K562 (cell line): ENCODE results near the gene PYGO2. TPM values are rescaled to one million over a fixed set of nuclear protein-coding genes. Genes with fewer than 3 reads are reported as not detected.
A peak's percentile ranks its signal among the peaks of the same experiment; 100 is the strongest.

ENCODE experiments used
- CREM ChIP-seq: IDR thresholded peaks from 2 replicates; pipeline ENCODE4 v1.6.1; 2014; ENCODE audit warnings: antibody characterized with exemption, low read depth
- CSDE1 ChIP-seq, 2 experiments: fragments of 450-650 bp; IDR thresholded peaks; 2 replicates each; pipeline ENCODE4 v1.6.1; 2016; ENCODE audit warnings: mild to moderate bottlenecking in 1 of 2
- DPF2 ChIP-seq: fragments of 450-650 bp; IDR thresholded peaks from 2 replicates; pipeline ENCODE4 v1.6.1; 2016
- E4F1 ChIP-seq: fragments of 250-450 bp; sonication (Bioruptor Pico); IDR thresholded peaks from 2 replicates; pipeline ENCODE4 v1.5.0; 2021; ENCODE audit warnings: mild to moderate bottlenecking, borderline replicate concordance
- ESRRB ChIP-seq: fragments of 250-450 bp; sonication (Bioruptor Pico); IDR thresholded peaks from 2 replicates; pipeline ENCODE4 v1.5.0; 2020; ENCODE audit warnings: mild to moderate bottlenecking, moderate library complexity, borderline replicate concordance
- FOS ChIP-seq: IDR thresholded peaks from 3 replicates; pipeline ENCODE4 v1.6.1; 2011; ENCODE audit not compliant: insufficient read length; ENCODE audit errors: extremely low read depth
- GMEB1 ChIP-seq: fragments of 250-450 bp; sonication (Bioruptor Pico); IDR thresholded peaks from 2 replicates; pipeline ENCODE4 v1.4.0; 2020; ENCODE audit warnings: mild to moderate bottlenecking
- KDM1A ChIP-seq, 2 experiments: fragments of 450-650 bp; IDR thresholded peaks; 2 replicates each; pipeline ENCODE4 v1.6.1; 2016; ENCODE audit warnings: mild to moderate bottlenecking in 2 of 2
- KDM2B ChIP-seq: fragments of 250-450 bp; sonication (Bioruptor Pico); IDR thresholded peaks from 2 replicates; pipeline ENCODE4 v1.8.0; 2021; ENCODE audit warnings: mild to moderate bottlenecking, moderate library complexity
- MAFF ChIP-seq: IDR thresholded peaks from 2 replicates; pipeline ENCODE4 v1.6.1; 2012; ENCODE audit warnings: low read length, improper control_type of control experiment
- MBD2 ChIP-seq: sonication (generic); IDR thresholded peaks from 2 replicates; pipeline ENCODE4 v1.6.1; 2016; ENCODE audit warnings: low read depth, borderline replicate concordance
- NCOA1 ChIP-seq: fragments of 450-650 bp; IDR thresholded peaks from 2 replicates; pipeline ENCODE4 v1.6.1; 2016; ENCODE audit warnings: low read depth
- NCOR1 ChIP-seq: fragments of 450-650 bp; IDR thresholded peaks from 2 replicates; pipeline ENCODE4 v1.6.1; 2016; ENCODE audit warnings: mild to moderate bottlenecking, moderate library complexity
- NFYB ChIP-seq: IDR thresholded peaks from 2 replicates; pipeline ENCODE4 v1.6.1; 2011; ENCODE audit warnings: mild to moderate bottlenecking, moderate library complexity; ENCODE audit not compliant: insufficient read length; ENCODE audit errors: extremely low read depth
- TFAP4 ChIP-seq: sonication (generic); formaldehyde crosslinking; IDR thresholded peaks from 2 replicates; pipeline ENCODE4 v1.8.0; 2022; ENCODE audit warnings: missing genetic modification reagents, mild to moderate bottlenecking, moderate library complexity, borderline replicate concordance
- ZEB2 ChIP-seq: fragments of 450-650 bp; IDR thresholded peaks from 2 replicates; pipeline ENCODE4 v1.6.1; 2016
- ZFP30 ChIP-seq: fragments of 250-450 bp; sonication (Bioruptor Pico); IDR thresholded peaks from 2 replicates; pipeline ENCODE4 v1.8.0; 2022; ENCODE audit warnings: moderate library complexity, mild to moderate bottlenecking, inconsistent platforms, borderline replicate concordance
- ZFP91 ChIP-seq: sonication (generic); formaldehyde crosslinking; IDR thresholded peaks from 2 replicates; pipeline ENCODE4 v1.8.0; 2022; ENCODE audit warnings: mild to moderate bottlenecking, missing genetic modification reagents
- ZNF133 ChIP-seq: fragments of 250-450 bp; sonication (Bioruptor Pico); IDR thresholded peaks from 2 replicates; pipeline ENCODE4 v1.4.0; 2020; ENCODE audit warnings: mild to moderate bottlenecking
- ZNF232 ChIP-seq: sonication (generic); formaldehyde crosslinking; IDR thresholded peaks from 2 replicates; pipeline ENCODE4 v1.8.0; 2022; ENCODE audit warnings: mild to moderate bottlenecking, missing genetic modification reagents
- ZNF274 ChIP-seq: IDR thresholded peaks from 2 replicates; pipeline ENCODE4 v1.6.1; 2011; ENCODE audit warnings: low read depth, mild to moderate bottlenecking, low read length, moderate library complexity, borderline replicate concordance
- ZNF384 ChIP-seq: IDR thresholded peaks from 2 replicates; pipeline ENCODE4 v1.6.1; 2012; ENCODE audit warnings: low read depth, low read length, improper control_type of control experiment
- ZNF398 ChIP-seq: fragments of 250-450 bp; sonication (Bioruptor Pico); IDR thresholded peaks from 2 replicates; pipeline ENCODE4 v1.8.0; 2021; ENCODE audit warnings: moderate library complexity, mild to moderate bottlenecking, inconsistent platforms
- polyA plus RNA-seq, 8 experiments: library from polyadenylated mRNA; depleted of rRNA in 4 of 8; stranded (reverse) in 5 of 8; unstranded in 3 of 8; fragments of >200 nt; fragmentation: Nextera tagmentation in 2 of 8; fragmentation: Illumina TruSeq in 1 of 8; extraction: Ambion mirVana in 2 of 8; extraction: Trizol in 1 of 8; gene quantifications; 2 replicates each; pipeline versions ENCODE4 v1.2.1 to v1.2.3, GENCODE V29; 2011 to 2014; ENCODE audit warnings: inconsistent platforms in 1 of 8, missing spikeins in 1 of 8
- total RNA-seq, 7 experiments: library from RNA; depleted of rRNA in 6 of 7; stranded (reverse); fragments of >200 nt in 6 of 7; fragmentation: Illumina TruSeq in 2 of 7; extraction: Trizol in 2 of 7; gene quantifications; 2 replicates each; pipeline versions ENCODE4 v1.2.1 to v1.2.3, GENCODE V29; 2011 to 2021; ENCODE audit warnings: low replicate concordance in 1 of 7

Gene PYGO2
- total and polyA plus RNA-seq, 9 of the 15 experiments (the other 6 are each of a cell fraction or from before 2014, with no cell fraction given): 8.3 to 36.2 (median 18.2) TPM

GRCh38 chr1:154963643-154964042 lies 2.1 kb upstream of the PYGO2 start (continued):
- no peak for TF ChIP-seq ESRRB (CRISPR knock-in tag)
- peak; percentile 63 for TF ChIP-seq NCOR1
- 0 out of 2 replicates have a peak, but pooled peaks have one; percentile 10 for TF ChIP-seq CREM
- TF ChIP-seq TFAP4 (CRISPR knock-in tag): peak; percentile 50; the same call in 1 of the 2 replicates
- peak; percentile 74; the same call in 1 of the 2 replicates for TF ChIP-seq ZEB2
- no peak for TF ChIP-seq MBD2
- TF ChIP-seq ZNF232: no peak
- TF ChIP-seq KDM2B (CRISPR knock-in tag): no peak
- no peak for TF ChIP-seq CSDE1 (IDR thresholded peaks at IDR 0.05)
- no peak for TF ChIP-seq ZNF274
- TF ChIP-seq MAFF: no peak
- TF ChIP-seq ZNF133 (CRISPR knock-in tag): no peak
- 0 out of 2 replicates have a peak, but pooled peaks have one; percentile 18 for TF ChIP-seq ZNF384
- no peak for TF ChIP-seq NFYB
- TF ChIP-seq DPF2: peak; percentile 69
- TF ChIP-seq FOS: no peak
- no peak for TF ChIP-seq E4F1 (CRISPR knock-in tag)
- TF ChIP-seq ZFP91 (CRISPR knock-in tag): no peak
- TF ChIP-seq ZFP30 (CRISPR knock-in tag): no peak
- TF ChIP-seq GMEB1 (CRISPR knock-in tag): no peak
- 0 out of 2 replicates have a peak, but pooled peaks have one; percentile 48 for TF ChIP-seq NCOA1
- no peak for TF ChIP-seq ZNF398 (CRISPR knock-in tag)
- TF ChIP-seq KDM1A (IDR thresholded peaks at IDR 0.05): peak in 1 of 2 experiments; percentile 57; a peak in 2 of 4 replicates
